CD14-positive monocyte (primary cell): ENCODE measurements around the gene ADCY2. TPM values are rescaled to one million over a fixed set of nuclear protein-coding genes. Genes with fewer than 3 reads are reported as not detected.

Source experiments
- DNase-seq, 3 donors: peaks; one replicate each; pipeline ENCODE4 v3.0.0-alpha.2; 2011 to 2022
- H2AFZ ChIP-seq: 2 replicates; pipeline ENCODE4 v1.6.0; 2012; ENCODE audit warnings: mild to moderate bottlenecking, low read depth, low read length, inconsistent platforms; ENCODE audit not compliant: insufficient read depth, poor library complexity, severe bottlenecking
- H3K27ac ChIP-seq, 2 donors: 1 replicate in 1 of 2; 2 replicates in 1 of 2; pipeline ENCODE4 v1.5.1; 2012 to 2013; ENCODE audit warnings: low read length in 2 of 2, control low read depth in 1 of 2, inconsistent platforms in 1 of 2, low read depth in 1 of 2, mild to moderate bottlenecking in 1 of 2
- H3K27me3 ChIP-seq, 2 donors: one replicate each; pipeline versions ENCODE4 v1.6.0 to v1.6.1; 2011 to 2013; ENCODE audit warnings: low read length in 2 of 2; ENCODE audit not compliant: control insufficient read depth in 2 of 2, insufficient read depth in 2 of 2
- H3K36me3 ChIP-seq, 2 donors: replicated peaks in 1 of 2; 1 replicate in 1 of 2; 2 replicates in 1 of 2; pipeline versions ENCODE4 v1.5.1 to v1.6.1; 2012 to 2013; ENCODE audit warnings: low read length in 2 of 2, control low read depth in 1 of 2, inconsistent platforms in 1 of 2, mild to moderate bottlenecking in 1 of 2; ENCODE audit not compliant: insufficient read depth in 2 of 2, control insufficient read depth in 1 of 2
- H3K4me1 ChIP-seq, 2 donors: 1 replicate in 1 of 2; 2 replicates in 1 of 2; pipeline versions ENCODE4 v1.5.1 to v1.6.1; 2012 to 2013; ENCODE audit warnings: low read length in 2 of 2, control low read depth in 1 of 2, inconsistent platforms in 1 of 2, mild to moderate bottlenecking in 1 of 2, moderate library complexity in 1 of 2; ENCODE audit not compliant: insufficient read depth in 2 of 2, control insufficient read depth in 1 of 2
- H3K4me2 ChIP-seq: replicated peaks from 2 replicates; pipeline ENCODE3; 2012; ENCODE audit warnings: low read length, moderate library complexity, mild to moderate bottlenecking; ENCODE audit not compliant: poor library complexity, severe bottlenecking; ENCODE audit errors: extremely low read depth
- H3K4me3 ChIP-seq, 3 experiments: fragments of 200-600 bp in 1 of 3; sonication (generic) in 1 of 3; replicated peaks in 1 of 3; 1 replicate in 2 of 3; 2 replicates in 1 of 3; pipeline ENCODE4 v1.5.1; 2011 to 2013; ENCODE audit warnings: low read length in 3 of 3, mild to moderate bottlenecking in 3 of 3, control low read depth in 2 of 3, low read depth in 2 of 3, inconsistent platforms in 1 of 3, moderate library complexity in 1 of 3
- H3K79me2 ChIP-seq: 2 replicates; pipeline ENCODE4 v1.6.0; 2012; ENCODE audit warnings: mild to moderate bottlenecking, control low read depth, inconsistent platforms, low read length, moderate library complexity; ENCODE audit not compliant: insufficient read depth
- H3K9ac ChIP-seq: 2 replicates; pipeline ENCODE4 v1.6.0; 2017; ENCODE audit warnings: low read length, mild to moderate bottlenecking; ENCODE audit not compliant: insufficient read depth, poor library complexity, severe bottlenecking
- H3K9me3 ChIP-seq, 2 donors: replicated peaks in 1 of 2; 1 replicate in 1 of 2; 2 replicates in 1 of 2; pipeline versions ENCODE4 v1.5.1 to v1.6.1; 2012 to 2013; ENCODE audit warnings: low read length in 2 of 2, control low read depth in 1 of 2; ENCODE audit not compliant: control insufficient read depth in 1 of 2, insufficient read depth in 1 of 2
- H4K20me1 ChIP-seq: 2 replicates; pipeline ENCODE4 v1.6.0; 2012; ENCODE audit warnings: mild to moderate bottlenecking, low read length, control low read depth, moderate library complexity; ENCODE audit not compliant: insufficient read depth
- H3K27ac Mint-ChIP-seq, 7 donors: one replicate each; pipeline ENCODE4 v1.8.0; 2020; ENCODE audit warnings: mild to moderate bottlenecking in 7 of 7, mixed read lengths in 7 of 7, moderate library complexity in 6 of 7, inconsistent platforms in 2 of 7
- H3K27me3 Mint-ChIP-seq, 3 donors: one replicate each; pipeline ENCODE4 v1.8.0; 2021 to 2022; ENCODE audit warnings: low read depth in 3 of 3, mild to moderate bottlenecking in 3 of 3, mixed read lengths in 3 of 3, moderate library complexity in 3 of 3, inconsistent platforms in 1 of 3
- H3K36me3 Mint-ChIP-seq, 2 donors: one replicate each; pipeline ENCODE4 v1.8.0; 2020; ENCODE audit warnings: mixed read lengths in 2 of 2, inconsistent platforms in 1 of 2, mild to moderate bottlenecking in 1 of 2
- H3K4me1 Mint-ChIP-seq: one replicate; pipeline ENCODE4 v1.8.0; 2020; ENCODE audit warnings: mild to moderate bottlenecking, mixed read lengths
- H3K4me3 Mint-ChIP-seq, 2 donors: one replicate each; pipeline ENCODE4 v1.8.0; 2020; ENCODE audit warnings: mild to moderate bottlenecking in 2 of 2, mixed read lengths in 2 of 2, moderate library complexity in 1 of 2
- H3K9me3 Mint-ChIP-seq, 7 donors: one replicate each; pipeline ENCODE4 v1.8.0; 2020 to 2022; ENCODE audit warnings: mixed read lengths in 7 of 7, mild to moderate bottlenecking in 6 of 7, moderate library complexity in 6 of 7, inconsistent platforms in 2 of 7
- CTCF ChIP-seq: fragments of 200-600 bp; IDR thresholded peaks from one replicate; pipeline ENCODE4 v1.8.0; 2022; ENCODE audit warnings: antibody characterized with exemption, mild to moderate bottlenecking
- WGBS: methylation state at CpG from one replicate; pipeline ENCODE4 v1.1.5; 2013; ENCODE audit warnings: missing lambda C conversion rate; ENCODE audit not compliant: insufficient coverage; 5-methylcytosine and 5-hydroxymethylcytosine counted together
- intact Hi-C, 2 donors: fragments of 100-400 bp; cut with micrococcal nuclease; formaldehyde crosslinking; loops; one replicate each; pipeline versions ENCODE4 v1.15.0 to v1.15.1; 2023
- polyA plus RNA-seq, 3 donors: library from polyadenylated mRNA; depleted of rRNA in 1 of 3; unstranded in 2 of 3; stranded (reverse) in 1 of 3; fragments of 300-500 nt in 2 of 3; fragments of >200 nt in 1 of 3; fragmentation: Illumina TruSeq in 2 of 3; gene quantifications; 1 replicate in 2 of 3; 2 replicates in 1 of 3; pipeline ENCODE4 v1.2.3, GENCODE V29; 2012 to 2021

ADCY2 gene
- polyA plus RNA-seq, 3 donors, result not detected

- intact Hi-C loops, result no loop called here
- H4K20me1 ChIP-seq, result no peaks in the 10 kb centered on the region
- no peak for TF ChIP-seq CTCF
- no peaks in the 10 kb centered on the region for H3K36me3 Mint-ChIP-seq
- H3K4me2 ChIP-seq, result no peak overlapping the region
- no peaks in the 10 kb centered on the region for H3K4me1 Mint-ChIP-seq
- H2AFZ ChIP-seq, result no peak overlapping the region
- no peaks in the 10 kb centered on the region for H3K36me3 ChIP-seq
- peaks cover 1 to 11% (median 4%) of the 10 kb centered on the region in 7 donors for H3K9me3 Mint-ChIP-seq
- no peak for DNase-seq
- H3K9ac ChIP-seq, result no peak overlapping the region
- no peak overlapping the region for H3K27ac Mint-ChIP-seq
- H3K27ac ChIP-seq, result no peak overlapping the region
- no peaks in the 10 kb centered on the region for H3K79me2 ChIP-seq
- H3K9me3 ChIP-seq, result no peaks in the 10 kb centered on the region
- no peak overlapping the region for H3K4me3 Mint-ChIP-seq
- H3K27me3 ChIP-seq, result no peaks in the 10 kb centered on the region
- H3K4me1 ChIP-seq, result no peaks in the 10 kb centered on the region
- H3K4me3 ChIP-seq, result no peak overlapping the region
- no peaks in the 10 kb centered on the region for H3K27me3 Mint-ChIP-seq
These were observed 246.1 kb downstream of the ADCY2 start for GRCh38 chr5:7642029-7642428.

GRCh38 chr5:7644723-7645122, 248.8 kb downstream of the ADCY2 start:
- no peak for TF ChIP-seq CTCF
- intact Hi-C loops, result no loop called here
- no peak overlapping the region for H3K27ac ChIP-seq

More at GRCh38 chr5:7644723-7645122, 248.8 kb downstream of the ADCY2 start:
- H3K27ac Mint-ChIP-seq, result no peak overlapping the region
- no peaks in the 10 kb centered on the region for H3K36me3 Mint-ChIP-seq
- Histone ChIP-seq H4K20me1 (no peaks in the 10 kb centered on the region), H3K9me3 (no peaks in the 10 kb centered on the region), H2AFZ (no peak overlapping the region), H3K4me1 (no peaks in the 10 kb centered on the region), H3K4me2 (no peak overlapping the region), H3K4me3 (no peak overlapping the region), H3K27me3 (no peaks in the 10 kb centered on the region), H3K79me2 (no peaks in the 10 kb centered on the region), H3K9ac (no peak overlapping the region), H3K36me3 (no peaks in the 10 kb centered on the region)
- no peaks in the 10 kb centered on the region for H3K27me3 Mint-ChIP-seq
- DNase-seq, result no peak
- H3K4me1 Mint-ChIP-seq, result no peaks in the 10 kb centered on the region
- H3K4me3 Mint-ChIP-seq, result no peak overlapping the region
- 100% methylated on average over 1 of the region's 3 CpGs for WGBS
- peaks cover 0 to 6% (median 3%) of the 10 kb centered on the region in 7 donors for H3K9me3 Mint-ChIP-seq
